Fibroblast of gingiva (primary cell): ENCODE results near the gene AHNAK.
A peak's percentile ranks its signal among the peaks of the same experiment; 100 is the strongest.
"Not testable (repeated sequence)": the region's sequence is repeated elsewhere in the genome, so short reads cannot be mapped to it uniquely, and the experiment has no call there.

ENCODE experiments used
- DNase-seq: peaks from one replicate; pipeline ENCODE4 v3.0.0-alpha.2; 2011; ENCODE audit warnings: low read depth

Gene AHNAK

GRCh38 chr11:62546244-62546928 lies at the start of gene AHNAK:
AHNAK (minus strand) TSS chr11:62546806; CDS start chr11:62536098, 10,708 bp downstream.
- DNase-seq = peak; percentile 78

- no peak for DNase-seq
These were observed 48.5 kb upstream of the AHNAK start for GRCh38 chr11:62595124-62595523.

GRCh38 chr11:62593434-62594044 lies 46.9 kb upstream of the AHNAK start:
- peak; percentile 74 for DNase-seq

- DNase-seq = no peak
These were observed 46.4 kb upstream of the AHNAK start for GRCh38 chr11:62592989-62593421.

GRCh38 chr11:62592146-62592815 lies 45.7 kb upstream of the AHNAK start:
- DNase-seq = no peak

GRCh38 chr11:62591448-62592145 lies 45.0 kb upstream of the AHNAK start, which contains the start of gene TUT1:
TUT1 (minus strand) TSS chr11:62591523; CDS start chr11:62591485, 38 bp downstream.
- peak; percentile 99 for DNase-seq

- no peak for DNase-seq
These were observed 42.5 kb upstream of the AHNAK start for GRCh38 chr11:62588966-62589637.

- not testable (repeated sequence) for DNase-seq
These were observed 38.8 kb upstream of the AHNAK start for GRCh38 chr11:62585356-62585755.

- not testable (repeated sequence) for DNase-seq
These were observed 35.1 kb upstream of the AHNAK start for GRCh38 chr11:62581735-62582134.

GRCh38 chr11:62580959-62581715 lies 34.5 kb upstream of the AHNAK start:
- no peak for DNase-seq

- no peak for DNase-seq
These were observed 32.6 kb upstream of the AHNAK start for GRCh38 chr11:62579252-62579651.

GRCh38 chr11:62578541-62578940 lies 31.9 kb upstream of the AHNAK start:
- no peak for DNase-seq

GRCh38 chr11:62577046-62577714 lies 30.6 kb upstream of the AHNAK start:
- no peak for DNase-seq

- DNase-seq = no peak
These were observed 29.2 kb upstream of the AHNAK start for GRCh38 chr11:62575837-62576236.

GRCh38 chr11:62575156-62575555 lies 28.6 kb upstream of the AHNAK start:
- DNase-seq = no peak

- no peak for DNase-seq
These were observed 27.9 kb upstream of the AHNAK start for GRCh38 chr11:62574363-62575071.

GRCh38 chr11:62573592-62574362 lies 27.2 kb upstream of the AHNAK start, which contains the start of gene EEF1G:
EEF1G (minus strand) TSS chr11:62573891; CDS start chr11:62573842, 49 bp downstream.
- peak; percentile 100 for DNase-seq

GRCh38 chr11:62573006-62573591 lies 26.5 kb upstream of the AHNAK start:
- no peak for DNase-seq

- DNase-seq = no peak
These were observed 25.8 kb upstream of the AHNAK start for GRCh38 chr11:62572431-62572830.
